Peyer's patch (tissue), 4 donors: ENCODE results near the gene CYP1B1. TPM values are rescaled to one million over a fixed set of nuclear protein-coding genes. Genes with fewer than 3 reads are reported as not detected.

Source experiments
- DNase-seq, 3 donors: peaks; one replicate each; pipeline ENCODE4 v3.0.0-alpha.2; 2017 to 2019
- H3K27ac ChIP-seq, 4 donors: fragments of 200-600 bp; sonication (generic); one replicate each; pipeline ENCODE4 v1.5.1; 2016 to 2019
- H3K27me3 ChIP-seq, 2 donors: fragments of 200-600 bp; sonication (generic); one replicate each; pipeline ENCODE4 v1.5.1; 2019
- H3K36me3 ChIP-seq, 3 donors: fragments of 200-600 bp; sonication (generic); one replicate each; pipeline ENCODE4 v1.5.1; 2016 to 2019
- H3K4me1 ChIP-seq, 4 donors: fragments of 200-600 bp; sonication (generic); one replicate each; pipeline ENCODE4 v1.5.1; 2016 to 2019
- H3K4me3 ChIP-seq, 4 donors: fragments of 200-600 bp; sonication (generic); 1 replicate in 3 of 4; 2 replicates in 1 of 4; pipeline ENCODE4 v1.5.1; 2016 to 2019; ENCODE audit warnings: mild to moderate bottlenecking in 1 of 4
- H3K9me3 ChIP-seq, 4 donors: fragments of 200-600 bp; sonication (generic); one replicate each; pipeline ENCODE4 v1.5.1; 2016 to 2019; ENCODE audit warnings: mild to moderate bottlenecking in 1 of 4
- CTCF ChIP-seq, 6 experiments: fragments of 450-650 bp in 4 of 6; fragments of 200-600 bp in 2 of 6; sonication (generic) in 1 of 6; IDR thresholded peaks; one replicate each; pipeline ENCODE4 v1.5.1; 2017 to 2019; ENCODE audit warnings: antibody characterized with exemption in 6 of 6, mild to moderate bottlenecking in 3 of 6, moderate library complexity in 1 of 6
- POLR2A ChIP-seq, 2 donors: fragments of 450-650 bp; IDR thresholded peaks; one replicate each; pipeline ENCODE4 v1.5.1; 2017; ENCODE audit warnings: antibody characterized with exemption in 2 of 2, mild to moderate bottlenecking in 2 of 2, moderate library complexity in 2 of 2
- total RNA-seq, 4 donors: library from RNA; depleted of rRNA; stranded (reverse); fragments of >200 nt; gene quantifications; one replicate each; pipeline ENCODE4 v1.1.0, GENCODE V29; 2016

CYP1B1 gene
- total RNA-seq, 4 donors from 2014 or later = 4.9 to 16.5 (median 12.8) TPM

GRCh38 chr2:38098421-38099098 lies 22.6 kb upstream of the CYP1B1 start:
- Histone ChIP-seq H3K27ac (peak overlapping the region in 2 of 4 donors; percentile 21 to 23), H3K4me3 (peak overlapping the region in 1 of 4 donors; percentile 2)

DNA sequence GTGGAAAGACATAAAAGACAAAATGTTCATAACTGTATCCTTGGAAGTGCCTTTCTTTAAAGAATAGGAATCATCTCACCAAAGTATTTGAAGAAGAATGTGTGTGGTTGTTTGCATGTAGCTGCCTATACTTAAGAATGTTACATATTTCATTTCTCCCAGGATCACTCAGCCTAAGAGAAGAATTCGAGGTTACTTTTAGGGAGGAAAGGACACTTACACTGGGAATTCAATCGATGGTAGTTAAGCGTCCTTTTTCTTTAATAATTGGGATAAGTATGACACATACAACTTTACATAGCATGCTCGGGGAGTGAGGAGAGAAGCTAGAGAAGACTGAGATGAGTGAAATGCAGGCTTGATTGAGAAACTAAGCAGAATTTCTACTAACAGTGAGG lies 22.0 kb upstream of the CYP1B1 start:
- H3K4me3 ChIP-seq = peak overlapping the region in 1 of 4 donors; percentile 2
- no peaks in the 10 kb centered on the region for H3K9me3 ChIP-seq
- TF ChIP-seq CTCF (IDR thresholded peaks at IDR 0.05) (no peak), POLR2A (IDR thresholded peaks at IDR 0.05) (no peak)
- H3K4me1 ChIP-seq = no peaks in the 10 kb centered on the region
- no peaks in the 10 kb centered on the region for H3K36me3 ChIP-seq
- peak overlapping the region in 1 of 4 donors; percentile 21 for H3K27ac ChIP-seq
- H3K27me3 ChIP-seq = no peaks in the 10 kb centered on the region
- DNase-seq = no peak

More at GRCh38 chr2:38098421-38099098, 22.6 kb upstream of the CYP1B1 start:
- TF ChIP-seq CTCF (IDR thresholded peaks at IDR 0.05) (no peak), POLR2A (IDR thresholded peaks at IDR 0.05) (no peak)
- H3K36me3 ChIP-seq = no peaks in the 10 kb centered on the region
- DNase-seq = no peak
- no peaks in the 10 kb centered on the region for H3K27me3 ChIP-seq
- H3K4me1 ChIP-seq = no peaks in the 10 kb centered on the region
- H3K9me3 ChIP-seq = no peaks in the 10 kb centered on the region

DNA sequence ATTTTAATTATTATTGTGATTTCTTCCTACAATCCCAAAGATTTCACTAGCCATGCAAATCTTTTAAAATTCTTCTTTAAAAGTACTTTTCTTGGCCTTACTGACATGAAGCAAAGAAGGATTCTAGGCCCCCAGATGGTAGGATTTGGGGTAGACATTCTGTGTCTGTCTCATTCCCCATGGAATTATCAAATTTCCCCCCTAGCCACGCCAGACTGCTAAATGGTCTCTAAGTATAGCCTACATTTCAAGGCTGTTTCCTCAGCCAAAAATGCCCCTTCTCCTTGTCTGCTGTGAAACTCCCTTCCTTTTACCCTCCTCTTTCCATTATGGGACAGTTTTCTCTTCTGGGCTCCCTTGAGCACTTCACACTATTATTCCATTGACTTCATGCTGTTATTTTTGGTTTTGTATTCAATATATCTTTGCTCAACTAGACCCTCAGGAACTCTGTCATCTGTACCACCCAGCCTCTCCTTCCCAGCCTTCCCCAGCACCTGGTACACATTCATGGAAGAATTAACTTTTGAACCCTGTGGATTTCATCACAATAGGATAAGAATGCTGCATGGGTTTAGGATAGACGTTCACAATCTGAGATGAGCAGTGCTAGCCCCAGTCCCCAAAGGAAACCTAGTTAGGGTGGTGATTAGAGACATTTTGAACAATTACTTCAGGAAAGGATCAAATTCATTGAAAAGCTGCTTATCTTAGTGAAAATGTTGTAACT lies 21.5 kb upstream of the CYP1B1 start:
- H3K9me3 ChIP-seq = no peaks in the 10 kb centered on the region
- H3K4me3 ChIP-seq = no peak overlapping the region
- DNase-seq = no peak
- TF ChIP-seq POLR2A (IDR thresholded peaks at IDR 0.05) (no peak), CTCF (IDR thresholded peaks at IDR 0.05) (no peak)
- no peaks in the 10 kb centered on the region for H3K4me1 ChIP-seq
- H3K27me3 ChIP-seq = no peaks in the 10 kb centered on the region
- H3K36me3 ChIP-seq = no peaks in the 10 kb centered on the region
- H3K27ac ChIP-seq = peak overlapping the region in 1 of 4 donors; percentile 21

DNA sequence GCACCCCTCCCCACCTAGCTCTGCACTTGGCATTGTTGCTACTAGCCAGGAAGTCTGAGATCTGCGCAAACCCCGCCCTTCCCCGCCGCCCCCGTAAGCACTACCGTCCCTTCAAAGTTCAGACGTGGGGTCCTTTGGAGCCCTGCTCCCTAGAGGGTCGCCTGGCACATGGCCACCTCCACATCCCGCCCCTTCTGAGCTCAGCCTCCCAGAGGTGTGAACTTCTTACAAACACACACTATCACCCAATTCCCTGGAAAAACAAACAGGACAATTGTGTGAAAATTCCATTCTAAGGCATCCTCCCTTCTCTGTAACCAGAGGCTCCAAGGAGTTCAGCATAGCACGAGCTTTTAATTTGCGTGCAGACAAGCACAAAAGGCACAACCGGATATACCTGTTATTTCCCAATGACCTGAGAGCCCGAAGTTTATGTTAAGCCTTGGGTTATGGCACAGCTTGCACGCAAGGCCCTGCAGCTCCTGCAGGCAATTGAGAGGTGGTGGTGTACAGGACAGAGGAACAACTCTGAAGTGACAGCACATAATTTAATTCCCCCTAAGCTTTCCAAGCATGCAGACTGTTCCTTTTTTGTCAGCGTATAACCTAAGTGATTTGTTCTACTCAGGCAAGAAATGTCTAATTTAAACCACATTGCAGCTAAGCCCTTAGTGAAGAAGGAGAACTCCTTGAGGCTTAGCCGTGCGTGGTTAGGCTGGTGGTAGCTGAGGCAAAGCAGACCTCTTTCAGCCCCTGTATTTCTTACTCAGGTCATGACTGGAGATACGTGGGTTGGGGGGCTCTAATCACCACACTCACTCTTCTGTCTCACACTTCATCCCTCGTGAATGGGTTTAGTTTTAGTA lies 20.3 kb upstream of the CYP1B1 start:
- H3K27ac ChIP-seq = peak overlapping the region in 1 of 4 donors; percentile 45
- TF ChIP-seq CTCF (IDR thresholded peaks at IDR 0.05) = no peak
- no peak for TF ChIP-seq POLR2A (IDR thresholded peaks at IDR 0.05)
- no peak for DNase-seq
- H3K9me3 ChIP-seq = no peaks in the 10 kb centered on the region
- H3K27me3 ChIP-seq = no peaks in the 10 kb centered on the region
- H3K4me1 ChIP-seq = no peaks in the 10 kb centered on the region
- no peaks in the 10 kb centered on the region for H3K36me3 ChIP-seq
- no peak overlapping the region for H3K4me3 ChIP-seq

DNA sequence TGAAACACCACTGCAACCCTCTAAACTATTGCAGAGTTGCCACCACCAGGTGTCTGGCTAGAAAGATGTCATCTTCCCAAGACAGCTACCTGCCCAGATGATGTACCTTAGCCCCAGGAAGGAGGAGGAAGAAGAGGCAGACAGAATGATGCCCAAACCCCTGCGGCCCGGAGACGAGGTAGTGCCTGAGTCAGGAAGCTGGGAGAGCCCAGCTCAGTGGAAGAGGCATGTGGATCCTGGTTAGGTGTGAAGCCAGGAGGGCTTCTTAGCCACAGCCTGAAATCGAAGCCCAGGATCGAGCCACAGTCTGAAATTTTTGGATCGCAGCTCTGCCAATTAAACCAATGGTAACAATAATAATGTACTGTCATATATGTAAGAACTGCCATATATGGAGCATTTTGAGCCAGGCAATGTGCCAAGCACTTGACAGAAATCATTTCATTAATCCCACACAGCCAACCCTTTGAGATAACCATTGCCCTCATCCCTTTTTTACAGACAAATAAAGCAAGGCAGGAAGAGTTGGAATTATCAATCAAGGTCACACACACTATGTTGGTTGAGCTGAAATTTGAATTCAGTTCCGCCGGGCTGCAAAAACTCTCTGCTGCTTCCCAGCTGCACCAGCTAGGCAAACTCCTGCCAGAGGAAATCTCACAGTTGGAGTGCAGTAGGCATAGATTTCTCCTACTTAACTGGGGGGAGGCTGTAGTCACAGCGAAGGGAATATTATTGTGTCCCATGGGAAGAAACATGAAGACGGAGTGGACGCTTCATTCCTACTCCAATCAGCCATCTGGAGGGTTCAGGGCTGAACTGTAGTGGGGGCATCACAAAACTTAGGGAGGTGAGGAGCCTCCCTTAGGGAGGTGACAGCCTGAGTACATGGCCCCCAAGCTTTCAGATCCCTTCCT lies 19.4 kb upstream of the CYP1B1 start:
- no peaks in the 10 kb centered on the region for H3K9me3 ChIP-seq
- no peaks in the 10 kb centered on the region for H3K4me1 ChIP-seq
- TF ChIP-seq CTCF (IDR thresholded peaks at IDR 0.05) (no peak), POLR2A (IDR thresholded peaks at IDR 0.05) (no peak)
- H3K27ac ChIP-seq = peak overlapping the region in 1 of 4 donors; percentile 45
- no peak overlapping the region for H3K4me3 ChIP-seq
- no peaks in the 10 kb centered on the region for H3K36me3 ChIP-seq
- DNase-seq = no peak
- H3K27me3 ChIP-seq = no peaks in the 10 kb centered on the region
